Measurements from ENCODE around the gene SGMS1. TPM values are rescaled to one million over a fixed set of nuclear protein-coding genes. Genes with fewer than 3 reads are reported as not detected.

The SGMS1 gene
- total RNA-seq, 1 experiment from 2014 or later = 20.4 TPM

DNA sequence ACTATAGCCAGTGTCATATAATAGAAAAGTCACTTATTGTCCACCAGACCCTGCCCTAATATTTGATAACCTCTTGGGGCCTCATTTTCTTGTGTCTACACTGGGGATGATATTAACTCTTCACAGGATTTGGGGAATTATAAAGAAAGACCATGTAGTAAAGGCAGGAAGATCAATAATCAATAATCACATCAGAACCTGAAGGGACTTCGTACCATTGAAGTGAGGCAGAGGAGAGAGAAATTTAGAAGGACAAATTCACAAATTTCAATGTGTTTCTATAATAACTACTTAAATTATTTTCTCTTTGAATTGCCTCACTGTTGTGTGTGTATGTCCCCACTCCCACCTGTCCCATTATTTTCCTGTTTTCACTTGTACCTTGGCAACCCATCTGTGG lies 10.7 kb upstream of the SGMS1 start:
- H3K79me1 ChIP-seq (ENCODE audit: insufficient read depth, low read depth, low read length, poor library complexity, severe bottlenecking) = no peaks in the 10 kb centered on the region
- H4K5ac ChIP-seq (ENCODE audit: insufficient read length, low read depth, low read length) = no peak overlapping the region
- no peak overlapping the region for H3T11ph ChIP-seq (ENCODE audit: low read length)
- peaks cover 21 to 23% of the 10 kb centered on the region in 2 experiments for H3K4me1 Mint-ChIP-seq
- no peaks in the 10 kb centered on the region for H3K9me3 Mint-ChIP-seq
- H4K8ac ChIP-seq (replicated peaks; ENCODE audit: insufficient read length, low read depth, low read length) = no peak overlapping the region
- no peak overlapping the region for H3K4me2 ChIP-seq (ENCODE audit: insufficient read depth, insufficient read length, low read length)
- H2AFZ ChIP-seq (ENCODE audit: low read length) = no peak overlapping the region
- H3K27ac ChIP-seq (ENCODE audit: insufficient read length, low read depth, low read length) = no peak overlapping the region
- H3K27me3 ChIP-seq (ENCODE audit: insufficient read depth, low read length) = no peaks in the 10 kb centered on the region
- H3K18ac ChIP-seq (ENCODE audit: insufficient read length, low read depth, low read length) = no peak overlapping the region
- DNase-seq = no peak
- no peak overlapping the region for H2BK120ac ChIP-seq (ENCODE audit: low read depth, low read length, poor library complexity, severe bottlenecking)
- H3K4ac ChIP-seq (ENCODE audit: low read depth, low read length) = no peak overlapping the region
- no peak overlapping the region for H2AK5ac ChIP-seq (ENCODE audit: insufficient read length, low read length)
- H3K14ac ChIP-seq (ENCODE audit: insufficient read depth, low read length) = no peak overlapping the region
- H3K56ac ChIP-seq (ENCODE audit: insufficient read length, low read depth, low read length) = no peak overlapping the region
- no peak overlapping the region for H3K27ac Mint-ChIP-seq
- H4K91ac ChIP-seq (ENCODE audit: insufficient read length, low read depth, low read length) = no peak overlapping the region
- H2BK20ac ChIP-seq (ENCODE audit: low read depth, low read length, poor library complexity, severe bottlenecking) = no peak overlapping the region
- H3K9ac ChIP-seq (ENCODE audit: extremely low read depth, insufficient read length, low read length) = no peak overlapping the region
- WGBS (ENCODE audit: extremely low coverage, insufficient read length, low lambda C conversion rate) = no CpG with 5 or more reads among the region's 1 CpG
- peaks cover 4% of the 10 kb centered on the region; the same call in 1 of the 2 replicates for H3K4me1 ChIP-seq (ENCODE audit: insufficient read depth, low read length)
- H3K36me3 Mint-ChIP-seq (ENCODE audit: insufficient read depth in 1 of 3, low read depth in 3 of 3) = no peaks in the 10 kb centered on the region
- no peaks in the 10 kb centered on the region for H3K79me2 ChIP-seq (ENCODE audit: insufficient read depth, low read length)
- H2BK15ac ChIP-seq (ENCODE audit: low read depth, low read length) = no peak overlapping the region
- no peak overlapping the region for H3K4me3 Mint-ChIP-seq
- H3K9me3 ChIP-seq (ENCODE audit: control insufficient read depth, low read depth, low read length) = no peaks in the 10 kb centered on the region
- TF ChIP-seq, protein P1, sequence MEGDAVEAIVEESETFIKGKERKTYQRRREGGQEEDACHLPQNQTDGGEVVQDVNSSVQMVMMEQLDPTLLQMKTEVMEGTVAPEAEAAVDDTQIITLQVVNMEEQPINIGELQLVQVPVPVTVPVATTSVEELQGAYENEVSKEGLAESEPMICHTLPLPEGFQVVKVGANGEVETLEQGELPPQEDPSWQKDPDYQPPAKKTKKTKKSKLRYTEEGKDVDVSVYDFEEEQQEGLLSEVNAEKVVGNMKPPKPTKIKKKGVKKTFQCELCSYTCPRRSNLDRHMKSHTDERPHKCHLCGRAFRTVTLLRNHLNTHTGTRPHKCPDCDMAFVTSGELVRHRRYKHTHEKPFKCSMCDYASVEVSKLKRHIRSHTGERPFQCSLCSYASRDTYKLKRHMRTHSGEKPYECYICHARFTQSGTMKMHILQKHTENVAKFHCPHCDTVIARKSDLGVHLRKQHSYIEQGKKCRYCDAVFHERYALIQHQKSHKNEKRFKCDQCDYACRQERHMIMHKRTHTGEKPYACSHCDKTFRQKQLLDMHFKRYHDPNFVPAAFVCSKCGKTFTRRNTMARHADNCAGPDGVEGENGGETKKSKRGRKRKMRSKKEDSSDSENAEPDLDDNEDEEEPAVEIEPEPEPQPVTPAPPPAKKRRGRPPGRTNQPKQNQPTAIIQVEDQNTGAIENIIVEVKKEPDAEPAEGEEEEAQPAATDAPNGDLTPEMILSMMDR (conservative IDR thresholded peaks at IDR 0.05) = no peak
- H4K20me1 ChIP-seq (ENCODE audit: control insufficient read depth, insufficient read depth, insufficient read length) = no peaks in the 10 kb centered on the region
- H3K23me2 ChIP-seq (ENCODE audit: insufficient read length, low read depth, low read length, poor library complexity, severe bottlenecking) = no peaks in the 10 kb centered on the region
- H2BK5ac ChIP-seq (ENCODE audit: insufficient read length, low read length) = no peak overlapping the region
- H3K23ac ChIP-seq (ENCODE audit: insufficient read length, low read depth, low read length) = no peak overlapping the region
- H3K27me3 Mint-ChIP-seq (ENCODE audit: low read depth) = no peaks in the 10 kb centered on the region
- no peak overlapping the region for H2BK12ac ChIP-seq (ENCODE audit: insufficient read length, low read depth, low read length)
